ENCODE data around the gene PDE4D. TPM values are rescaled to one million over a fixed set of nuclear protein-coding genes. Genes with fewer than 3 reads are reported as not detected.

Gene PDE4D
- total RNA-seq, 1 donor from 2014 or later, result 6.8 TPM

- DNase-seq (ENCODE audit: low read depth) (no peak), FAIRE-seq (no peak)
- TF ChIP-seq CTCF (IDR thresholded peaks at IDR 0.05; ENCODE audit: insufficient read depth, low read length, severe bottlenecking), result no peak
- no peaks in the 10 kb centered on the region for H3K27me3 ChIP-seq (ENCODE audit: control insufficient read depth, insufficient read depth, low read length)
- no peak overlapping the region for H3K4me3 ChIP-seq (ENCODE audit: low read depth, low read length)
- H3K36me3 ChIP-seq (ENCODE audit: control insufficient read depth, insufficient read depth, low read length), result no peaks in the 10 kb centered on the region
These were observed 607.0 kb downstream of the PDE4D start for GRCh38 chr5:59286510-59286909.

- TF ChIP-seq CTCF (IDR thresholded peaks at IDR 0.05; ENCODE audit: insufficient read depth, low read length, severe bottlenecking), result no peak
- FAIRE-seq, result no peak
- no peak for DNase-seq (ENCODE audit: low read depth)
- Histone ChIP-seq H3K36me3 (ENCODE audit: control insufficient read depth, insufficient read depth, low read length) (no peaks in the 10 kb centered on the region), H3K27me3 (ENCODE audit: control insufficient read depth, insufficient read depth, low read length) (no peaks in the 10 kb centered on the region), H3K4me3 (ENCODE audit: low read depth, low read length) (no peak overlapping the region)
These were observed 608.1 kb downstream of the PDE4D start for GRCh38 chr5:59285300-59286016.

- no peak for FAIRE-seq
- no peak overlapping the region for H3K4me3 ChIP-seq (ENCODE audit: low read depth, low read length)
These were observed 610.8 kb downstream of the PDE4D start for GRCh38 chr5:59282726-59283125.

GRCh38 chr5:59279979-59280378 lies 613.5 kb downstream of the PDE4D start:
- DNase-seq (ENCODE audit: low read depth) (peak; percentile 44), FAIRE-seq (no peak)
- no peak for TF ChIP-seq CTCF (IDR thresholded peaks at IDR 0.05; ENCODE audit: insufficient read depth, low read length, severe bottlenecking)
- no peaks in the 10 kb centered on the region for H3K36me3 ChIP-seq (ENCODE audit: control insufficient read depth, insufficient read depth, low read length)
- H3K27me3 ChIP-seq (ENCODE audit: control insufficient read depth, insufficient read depth, low read length), result no peaks in the 10 kb centered on the region
- H3K4me3 ChIP-seq (ENCODE audit: low read depth, low read length), result no peak overlapping the region

More at GRCh38 chr5:59282726-59283125, 610.8 kb downstream of the PDE4D start:
- Histone ChIP-seq H3K36me3 (ENCODE audit: control insufficient read depth, insufficient read depth, low read length) (no peaks in the 10 kb centered on the region), H3K27me3 (ENCODE audit: control insufficient read depth, insufficient read depth, low read length) (no peaks in the 10 kb centered on the region)
- DNase-seq (ENCODE audit: low read depth), result no peak
- TF ChIP-seq CTCF (IDR thresholded peaks at IDR 0.05; ENCODE audit: insufficient read depth, low read length, severe bottlenecking), result no peak

GRCh38 chr5:59276917-59277372 lies 616.6 kb downstream of the PDE4D start:
- no peak for TF ChIP-seq CTCF (IDR thresholded peaks at IDR 0.05; ENCODE audit: insufficient read depth, low read length, severe bottlenecking)
- no peak for FAIRE-seq
- no peak overlapping the region for H3K4me3 ChIP-seq (ENCODE audit: low read depth, low read length)
- DNase-seq (ENCODE audit: low read depth), result peak; percentile 42
- no peaks in the 10 kb centered on the region for H3K36me3 ChIP-seq (ENCODE audit: control insufficient read depth, insufficient read depth, low read length)
- no peaks in the 10 kb centered on the region for H3K27me3 ChIP-seq (ENCODE audit: control insufficient read depth, insufficient read depth, low read length)

GRCh38 chr5:59276325-59276675 lies 617.2 kb downstream of the PDE4D start:
- no peak for DNase-seq (ENCODE audit: low read depth)
- Histone ChIP-seq H3K4me3 (ENCODE audit: low read depth, low read length) (peak overlapping the region; percentile 38), H3K27me3 (ENCODE audit: control insufficient read depth, insufficient read depth, low read length) (no peaks in the 10 kb centered on the region), H3K36me3 (ENCODE audit: control insufficient read depth, insufficient read depth, low read length) (no peaks in the 10 kb centered on the region)
- TF ChIP-seq CTCF (IDR thresholded peaks at IDR 0.05; ENCODE audit: insufficient read depth, low read length, severe bottlenecking), result no peak
- FAIRE-seq, result no peak

All from bronchial epithelial cell (primary cell).